ENCODE results near the gene HDGFL2. TPM values are rescaled to one million over a fixed set of nuclear protein-coding genes. Genes with fewer than 3 reads are reported as not detected.

Gene HDGFL2
- total and polyA plus RNA-seq, 10 of the 15 experiments (the other 5 are each of a cell fraction or from before 2014, with no cell fraction given), result 0.16 to 56.9 (median 25.3) TPM

DNA sequence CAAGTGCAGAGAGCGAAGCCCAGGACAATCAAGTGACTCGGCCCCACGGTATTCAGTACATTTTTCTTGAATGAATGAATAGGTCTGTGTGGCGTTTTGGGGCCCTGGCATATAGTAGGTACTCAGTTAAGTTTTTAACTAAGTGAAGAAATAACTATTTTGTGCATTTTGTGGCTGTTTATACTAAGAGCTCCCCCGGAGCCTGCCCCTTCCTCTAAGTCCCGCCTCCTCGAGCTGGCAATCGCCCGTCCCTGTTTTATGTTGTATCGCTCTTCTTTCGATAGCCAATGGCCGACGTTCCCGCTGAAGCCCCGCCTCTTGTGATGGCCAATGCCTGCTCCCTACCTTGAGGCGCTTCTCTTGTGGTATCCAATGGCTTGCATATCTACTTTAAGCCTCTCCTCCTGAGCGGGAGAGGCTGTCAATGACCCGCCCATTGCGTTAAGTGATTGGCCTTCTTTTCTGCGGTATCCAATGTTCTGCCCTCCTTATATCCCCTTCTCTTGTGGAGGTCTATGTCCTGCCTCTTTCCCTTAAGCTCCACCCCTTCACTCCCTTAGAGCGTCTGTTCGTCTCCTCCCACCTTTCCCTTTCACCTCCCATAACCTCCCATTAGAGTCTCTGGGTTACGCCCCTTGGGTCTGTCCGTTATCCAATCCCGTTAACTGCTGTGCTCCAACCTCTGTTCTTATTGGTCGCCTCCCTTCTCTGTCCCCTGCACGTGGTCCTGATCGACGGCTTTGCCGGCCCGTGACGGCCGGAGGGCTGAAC is 509 bp upstream of the HDGFL2 start:
- 2% methylated on average over 33 of the region's 33 CpGs for WGBS (ENCODE audit: insufficient coverage, insufficient replicate concordance, low lambda C conversion rate, missing lambda C conversion rate)
- ATAC-seq (peak; percentile 94), DNase-seq (ENCODE audit: low read depth, low spot score) (peak; percentile 100), FAIRE-seq (peak; percentile 100)
- Histone ChIP-seq H3K9me3 (replicated peaks; ENCODE audit: control insufficient read depth, insufficient read depth, low read length) (no peaks in the 10 kb centered on the region), H3K36me3 (ENCODE audit: control insufficient read depth in 2 of 2, insufficient read depth in 2 of 2, low read length in 1 of 2) (peaks cover 0 to 3% of the 10 kb centered on the region in 2 experiments; a peak in 2 of 4 replicates), H3K4me3 (peak overlapping the region; percentile 99), H4K20me1 (ENCODE audit: control insufficient read depth, insufficient read depth) (no peaks in the 10 kb centered on the region), H2AFZ (ENCODE audit: control insufficient read depth, low read depth, low read length) (peak overlapping the region; percentile 95), H3K4me2 (ENCODE audit: control insufficient read depth, insufficient read depth) (peak overlapping the region; percentile 92), H3K27me3 (replicated peaks in 1 of 2; ENCODE audit: control insufficient read depth in 2 of 2, insufficient read depth in 2 of 2, low read length in 1 of 2) (no peaks in the 10 kb centered on the region), H3K79me2 (ENCODE audit: control insufficient read depth, insufficient read depth, low read length) (peaks cover 26% of the 10 kb centered on the region), H3K27ac (ENCODE audit: control insufficient read depth, insufficient read depth) (peak overlapping the region; percentile 90), H3K9ac (ENCODE audit: control insufficient read depth, insufficient read depth, low read length) (peak overlapping the region; percentile 89), H3K4me1 (ENCODE audit: control insufficient read depth, insufficient read depth, low read length) (peaks cover 7% of the 10 kb centered on the region)
- POLR2A ChIA-PET, result interaction anchor here (1.0 to 1.9 kb wide), 8 partner anchors 9 to 227 kb away, joined by 3 to 9 read pairs (median 3); partner anchors contain the start of genes CHAF1A and UBXN6
- in situ Hi-C loops (cut with MboI), result no loop called here
- no TSS peak for BruUV-seq (replicated peaks)
- SMC1A ChIA-PET (ENCODE audit: uncharacterized antibody, unreplicated experiment), result interaction anchor here (0.7 to 2.1 kb wide), 4 partner anchors 9 to 67 kb away, joined by 3 to 4 read pairs (median 3); no protein-coding TSS in a partner anchor
- intact Hi-C loops (cut with micrococcal nuclease; ENCODE audit: unreplicated experiment), result loop anchor here (5.0 kb wide), 1 partner anchor 251 kb away; the partner anchor contains the start of gene DPP9
- CTCF ChIA-PET, result interaction anchor here (0.6 to 1.6 kb wide), 11 partner anchors 11 to 238 kb away, joined by 3 to 7 read pairs (median 3); partner anchors contain the start of gene CHAF1A
- RAD21 ChIA-PET (ENCODE audit: unreplicated experiment), result interaction anchor here (0.6 to 1.9 kb wide), 7 partner anchors 11 to 388 kb away, joined by 3 to 10 read pairs (median 3); partner anchors contain the start of genes CHAF1A and FEM1A
- TF ChIP-seq, protein P1, sequence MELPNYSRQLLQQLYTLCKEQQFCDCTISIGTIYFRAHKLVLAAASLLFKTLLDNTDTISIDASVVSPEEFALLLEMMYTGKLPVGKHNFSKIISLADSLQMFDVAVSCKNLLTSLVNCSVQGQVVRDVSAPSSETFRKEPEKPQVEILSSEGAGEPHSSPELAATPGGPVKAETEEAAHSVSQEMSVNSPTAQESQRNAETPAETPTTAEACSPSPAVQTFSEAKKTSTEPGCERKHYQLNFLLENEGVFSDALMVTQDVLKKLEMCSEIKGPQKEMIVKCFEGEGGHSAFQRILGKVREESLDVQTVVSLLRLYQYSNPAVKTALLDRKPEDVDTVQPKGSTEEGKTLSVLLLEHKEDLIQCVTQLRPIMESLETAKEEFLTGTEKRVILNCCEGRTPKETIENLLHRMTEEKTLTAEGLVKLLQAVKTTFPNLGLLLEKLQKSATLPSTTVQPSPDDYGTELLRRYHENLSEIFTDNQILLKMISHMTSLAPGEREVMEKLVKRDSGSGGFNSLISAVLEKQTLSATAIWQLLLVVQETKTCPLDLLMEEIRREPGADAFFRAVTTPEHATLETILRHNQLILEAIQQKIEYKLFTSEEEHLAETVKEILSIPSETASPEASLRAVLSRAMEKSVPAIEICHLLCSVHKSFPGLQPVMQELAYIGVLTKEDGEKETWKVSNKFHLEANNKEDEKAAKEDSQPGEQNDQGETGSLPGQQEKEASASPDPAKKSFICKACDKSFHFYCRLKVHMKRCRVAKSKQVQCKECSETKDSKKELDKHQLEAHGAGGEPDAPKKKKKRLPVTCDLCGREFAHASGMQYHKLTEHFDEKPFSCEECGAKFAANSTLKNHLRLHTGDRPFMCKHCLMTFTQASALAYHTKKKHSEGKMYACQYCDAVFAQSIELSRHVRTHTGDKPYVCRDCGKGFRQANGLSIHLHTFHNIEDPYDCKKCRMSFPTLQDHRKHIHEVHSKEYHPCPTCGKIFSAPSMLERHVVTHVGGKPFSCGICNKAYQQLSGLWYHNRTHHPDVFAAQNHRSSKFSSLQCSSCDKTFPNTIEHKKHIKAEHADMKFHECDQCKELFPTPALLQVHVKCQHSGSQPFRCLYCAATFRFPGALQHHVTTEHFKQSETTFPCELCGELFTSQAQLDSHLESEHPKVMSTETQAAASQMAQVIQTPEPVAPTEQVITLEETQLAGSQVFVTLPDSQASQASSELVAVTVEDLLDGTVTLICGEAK (IDR thresholded peaks at IDR 0.05; ENCODE audit: borderline replicate concordance), result peak; percentile 84; the same call in 1 of the 2 replicates
- TF ChIP-seq, protein P2, sequence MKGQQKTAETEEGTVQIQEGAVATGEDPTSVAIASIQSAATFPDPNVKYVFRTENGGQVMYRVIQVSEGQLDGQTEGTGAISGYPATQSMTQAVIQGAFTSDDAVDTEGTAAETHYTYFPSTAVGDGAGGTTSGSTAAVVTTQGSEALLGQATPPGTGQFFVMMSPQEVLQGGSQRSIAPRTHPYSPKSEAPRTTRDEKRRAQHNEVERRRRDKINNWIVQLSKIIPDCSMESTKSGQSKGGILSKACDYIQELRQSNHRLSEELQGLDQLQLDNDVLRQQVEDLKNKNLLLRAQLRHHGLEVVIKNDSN (IDR thresholded peaks at IDR 0.05; ENCODE audit: borderline replicate concordance, extremely low read length, insufficient read depth, low read depth, low read length), result peak; percentile 95
- TF ChIP-seq ZNF207 (IDR thresholded peaks at IDR 0.05; ENCODE audit: borderline replicate concordance), result 0 out of 2 replicates have a peak, but pooled peaks have one; percentile 38
- no peak; the same call in 1 of the 2 replicates for TF ChIP-seq RUNX3 (IDR thresholded peaks at IDR 0.05; ENCODE audit: low read length)
- TF ChIP-seq ZZZ3 (IDR thresholded peaks at IDR 0.05; ENCODE audit: control insufficient read depth, insufficient read length, low read depth), result no peak
- TF ChIP-seq POLR2A (IDR thresholded peaks at IDR 0.05; ENCODE audit: low read depth, low read length), result 0 out of 2 replicates have a peak, but pooled peaks have one; percentile 49
- TF ChIP-seq MXI1 (IDR thresholded peaks at IDR 0.05; ENCODE audit: low read depth, low read length), result peak; percentile 45; the same call in 1 of the 2 replicates
- 0 out of 2 replicates have a peak, but pooled peaks have one; percentile 55 for TF ChIP-seq SMAD5 (IDR thresholded peaks at IDR 0.05; ENCODE audit: low read depth)
- TF ChIP-seq CHD2 (IDR thresholded peaks at IDR 0.05; ENCODE audit: borderline replicate concordance, low read depth, low read length), result peak; percentile 96
- TF ChIP-seq, protein P3, sequence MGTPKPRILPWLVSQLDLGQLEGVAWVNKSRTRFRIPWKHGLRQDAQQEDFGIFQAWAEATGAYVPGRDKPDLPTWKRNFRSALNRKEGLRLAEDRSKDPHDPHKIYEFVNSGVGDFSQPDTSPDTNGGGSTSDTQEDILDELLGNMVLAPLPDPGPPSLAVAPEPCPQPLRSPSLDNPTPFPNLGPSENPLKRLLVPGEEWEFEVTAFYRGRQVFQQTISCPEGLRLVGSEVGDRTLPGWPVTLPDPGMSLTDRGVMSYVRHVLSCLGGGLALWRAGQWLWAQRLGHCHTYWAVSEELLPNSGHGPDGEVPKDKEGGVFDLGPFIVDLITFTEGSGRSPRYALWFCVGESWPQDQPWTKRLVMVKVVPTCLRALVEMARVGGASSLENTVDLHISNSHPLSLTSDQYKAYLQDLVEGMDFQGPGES (IDR thresholded peaks at IDR 0.05), result peak; percentile 98
- TF ChIP-seq SIN3A (IDR thresholded peaks at IDR 0.05; ENCODE audit: low read depth, low read length), result peak; percentile 70
- peak; percentile 4; the same call in 1 of the 2 replicates for TF ChIP-seq NFYA (IDR thresholded peaks at IDR 0.05; ENCODE audit: borderline replicate concordance, low read depth, low read length)
- peak; percentile 78 for TF ChIP-seq NFYB (IDR thresholded peaks at IDR 0.05; ENCODE audit: insufficient read depth, low read depth, low read length)

Measured in GM12878 (cell line).